NCI-H146 treated with DMSO at 0.1 percent for 48 hours (cell line): ENCODE data around the gene TIMP1.

ENCODE experiments used
- DNase-seq: peaks from one replicate; lab custom pipeline; 2025; ENCODE audit not compliant: unreplicated experiment; lab: John Stamatoyannopoulos, UW

The TIMP1 gene

GRCh38 chrX:47633689-47634590, 51.7 kb downstream of the TIMP1 start:
- DNase-seq = no peak

GRCh38 chrX:47634871-47635575, 52.8 kb downstream of the TIMP1 start:
- no peak for DNase-seq
